K562 (cell line): ENCODE results near the gene LRRC43. TPM values are rescaled to one million over a fixed set of nuclear protein-coding genes. Genes with fewer than 3 reads are reported as not detected.

Experiments used
- ATAC-seq: fragments of 200-7000 bp; cut with Tn5 transposase; 3 replicates; pipeline ENCODE4 v1.9.1; 2020; ENCODE audit warnings: moderate library complexity
- BruUV-seq: library from RNA; stranded (reverse); fragments of 400-500 nt; replicated peaks from 2 replicates; lab custom pipeline; 2021; lab: Mats Ljungman, UMichigan
- CTCF ChIA-PET: fragments of 300-600 bp; formaldehyde crosslinking; extraction: SDS; loops from one replicate; lab custom pipeline; 2021; ENCODE audit warnings: low intra/inter-chr PET ratio; lab: Yijun Ruan, JAX
- POLR2A ChIA-PET: fragments of 300-600, 350-650 bp; sonication (Branson Sonifier 250); formaldehyde crosslinking; extraction: SDS; loops from one replicate; lab custom pipeline; 2021; ENCODE audit warnings: antibody characterized with exemption, inconsistent platforms; lab: Yijun Ruan, JAX
- DNase-seq, 4 experiments: peaks; one replicate each; pipeline versions ENCODE4 v3.0.0 to v3.0.0-alpha.2; 2011 to 2018; ENCODE audit warnings: low spot score in 3 of 4, mixed read lengths in 3 of 4; ENCODE audit errors: extremely low read depth in 1 of 4
- FAIRE-seq: peaks from 2 replicates; lab custom pipeline; 2011; peaks lifted over from hg19 to GRCh38; lab: Jason Lieb, UNC
- H2AFZ ChIP-seq: 2 replicates; pipeline ENCODE4 v1.6.0; 2011; ENCODE audit warnings: low read depth, low read length, control low read depth, inconsistent platforms
- H3K27ac ChIP-seq: fragments of 200-600 bp; 3 replicates; pipeline ENCODE4 v1.8.0; 2011; ENCODE audit warnings: low read depth, mild to moderate bottlenecking, control low read depth, inconsistent platforms, low read length, moderate library complexity, mixed read lengths; ENCODE audit errors: extremely low read depth
- H3K27me3 ChIP-seq, 2 experiments: fragments of 300-600 bp in 1 of 2; 2 replicates in 1 of 2; 3 replicates in 1 of 2; pipeline versions ENCODE4 v1.6.0 to v1.8.0; 2011; ENCODE audit warnings: inconsistent platforms in 2 of 2, low read length in 2 of 2, mild to moderate bottlenecking in 1 of 2, mixed read lengths in 1 of 2, moderate library complexity in 1 of 2; ENCODE audit not compliant: control insufficient read depth in 2 of 2, insufficient read depth in 2 of 2
- H3K36me3 ChIP-seq: fragments of 300-600 bp; 3 replicates; pipeline ENCODE4 v1.8.0; 2011; ENCODE audit warnings: mild to moderate bottlenecking, low read length, inconsistent platforms; ENCODE audit not compliant: control insufficient read depth, insufficient read depth
- H3K4me1 ChIP-seq, 2 experiments: fragments of 200-600 bp in 1 of 2; replicated peaks in 1 of 2; 2 replicates in 1 of 2; 3 replicates in 1 of 2; pipeline versions ENCODE4 v1.5.1 to v1.8.0; 2011; ENCODE audit warnings: inconsistent platforms in 2 of 2, low read length in 2 of 2, mild to moderate bottlenecking in 1 of 2, mixed read lengths in 1 of 2, moderate library complexity in 1 of 2; ENCODE audit not compliant: control insufficient read depth in 2 of 2, insufficient read depth in 2 of 2
- H3K4me2 ChIP-seq: 2 replicates; pipeline ENCODE4 v1.6.1; 2011; ENCODE audit warnings: low read length, control low read depth, inconsistent platforms, mixed read lengths; ENCODE audit not compliant: insufficient read depth
- H3K4me3 ChIP-seq: fragments of 200-600 bp; sonication (generic), shearing (Covaris generic); 2 replicates; pipeline ENCODE4 v1.5.1; 2016; ENCODE audit warnings: control low read depth, inconsistent platforms
- H3K79me2 ChIP-seq: fragments of 200-600 bp; 3 replicates; pipeline ENCODE4 v1.8.0; 2011; ENCODE audit warnings: low read length, inconsistent platforms; ENCODE audit not compliant: control insufficient read depth, insufficient read depth
- H3K9ac ChIP-seq, 2 experiments: 2 replicates each; pipeline versions ENCODE4 v1.6.0 to v1.6.1; 2011; ENCODE audit warnings: low read depth in 2 of 2, low read length in 2 of 2, control low read depth in 1 of 2, inconsistent platforms in 1 of 2, mild to moderate bottlenecking in 1 of 2, mixed read lengths in 1 of 2; ENCODE audit not compliant: insufficient read depth in 1 of 2
- H3K9me1 ChIP-seq: one replicate; pipeline ENCODE4 v1.6.0; 2011; ENCODE audit warnings: inconsistent platforms, mild to moderate bottlenecking, low read length, moderate library complexity; ENCODE audit not compliant: control insufficient read depth, insufficient read depth
- H3K9me3 ChIP-seq: replicated peaks from 2 replicates; pipeline ENCODE4 v1.5.1; 2011; ENCODE audit warnings: low read depth, low read length, inconsistent platforms; ENCODE audit not compliant: control insufficient read depth, insufficient read depth
- H4K20me1 ChIP-seq: replicated peaks from 2 replicates; pipeline ENCODE4 v1.6.1; 2011; ENCODE audit warnings: low read length, inconsistent platforms, mixed read lengths; ENCODE audit not compliant: control insufficient read depth, insufficient read depth
- CBX3 ChIP-seq, 2 experiments: IDR thresholded peaks; 1 replicate in 1 of 2; 2 replicates in 1 of 2; pipeline ENCODE4 v1.6.1; 2012; ENCODE audit warnings: inconsistent platforms in 2 of 2, low read length in 2 of 2, borderline replicate concordance in 1 of 2, control low read depth in 1 of 2
- FOXA1 ChIP-seq: fragments of 450-650 bp; IDR thresholded peaks from 2 replicates; pipeline ENCODE4 v1.6.1; 2016; ENCODE audit warnings: mild to moderate bottlenecking, borderline replicate concordance
- GABPB2 ChIP-seq: fragments of 250-450 bp; sonication (Bioruptor Pico); conservative IDR thresholded peaks from 2 replicates; pipeline ENCODE4 v1.5.1; 2021; ENCODE audit warnings: mild to moderate bottlenecking
- NCOR1 ChIP-seq: fragments of 450-650 bp; IDR thresholded peaks from 2 replicates; pipeline ENCODE4 v1.6.1; 2016; ENCODE audit warnings: mild to moderate bottlenecking, moderate library complexity
- NR2C1 ChIP-seq, 2 experiments: fragments of 450-650 bp; IDR thresholded peaks; 2 replicates each; pipeline ENCODE4 v1.6.1; 2017; ENCODE audit warnings: mild to moderate bottlenecking in 2 of 2, antibody characterized with exemption in 1 of 2, inconsistent platforms in 1 of 2, missing compliant biosample characterization in 1 of 2, missing genetic modification characterization in 1 of 2
- PHB ChIP-seq: fragments of 250-450 bp; sonication (Bioruptor Pico); IDR thresholded peaks from 2 replicates; pipeline ENCODE4 v1.5.0; 2021
- POLR2G ChIP-seq: fragments of 200-400 bp; formaldehyde crosslinking; IDR thresholded peaks from 2 replicates; pipeline ENCODE4 v1.6.1; 2017; ENCODE audit warnings: low read depth, mild to moderate bottlenecking, antibody characterized with exemption, low read length, moderate library complexity
- RAD21 ChIP-seq, 2 experiments: fragments of 250-450 bp in 1 of 2; fragments of 450-650 bp in 1 of 2; sonication (Bioruptor Pico) in 1 of 2; formaldehyde crosslinking in 1 of 2; IDR thresholded peaks in 1 of 2; conservative IDR thresholded peaks in 1 of 2; 2 replicates each; pipeline versions ENCODE4 v1.4.0 to v1.8.0; 2020 to 2022; ENCODE audit warnings: mild to moderate bottlenecking in 2 of 2, moderate library complexity in 1 of 2
- SMC3 ChIP-seq: conservative IDR thresholded peaks from 2 replicates; pipeline ENCODE4 v1.6.1; 2011; ENCODE audit warnings: low read depth, low read length, improper control_type of control experiment; ENCODE audit not compliant: insufficient read depth
- TCF15 ChIP-seq: fragments of 250-450 bp; sonication (Bioruptor Pico); IDR thresholded peaks from 2 replicates; pipeline ENCODE4 v1.8.0; 2022; ENCODE audit warnings: moderate library complexity, mild to moderate bottlenecking, inconsistent platforms
- ZNF263 ChIP-seq: sonication (generic); formaldehyde crosslinking; IDR thresholded peaks from 2 replicates; pipeline ENCODE4 v1.8.0; 2022; ENCODE audit warnings: mild to moderate bottlenecking, missing genetic modification reagents, borderline replicate concordance
- WGBS: fragments of 100-300 bp; shearing (Covaris generic); methylation state at CpG from one replicate; pipeline ENCODE4 v1.1.6; 2016; ENCODE audit warnings: low coverage, mixed read lengths; ENCODE audit not compliant: insufficient coverage; ENCODE audit errors: missing lambda C conversion rate; 5-methylcytosine and 5-hydroxymethylcytosine counted together
- in situ Hi-C: fragments of 300-500 bp; cut with MboI; formaldehyde crosslinking; loops from 4 replicates; pipeline ENCODE4 v1.15.0; 2018; ENCODE audit warnings: inconsistent platforms, mixed read lengths
- intact Hi-C: fragments of 100-400 bp; cut with micrococcal nuclease; formaldehyde crosslinking; loops from 2 replicates; pipeline ENCODE4 v1.14.2; 2022
- polyA plus RNA-seq, 8 experiments: library from polyadenylated mRNA; depleted of rRNA in 4 of 8; stranded (reverse) in 5 of 8; unstranded in 3 of 8; fragments of >200 nt; fragmentation: Nextera tagmentation in 2 of 8; fragmentation: Illumina TruSeq in 1 of 8; extraction: Ambion mirVana in 2 of 8; extraction: Trizol in 1 of 8; gene quantifications; 2 replicates each; pipeline versions ENCODE4 v1.2.1 to v1.2.3, GENCODE V29; 2011 to 2014; ENCODE audit warnings: inconsistent platforms in 1 of 8, missing spikeins in 1 of 8
- total RNA-seq, 7 experiments: library from RNA; depleted of rRNA in 6 of 7; stranded (reverse); fragments of >200 nt in 6 of 7; fragmentation: Illumina TruSeq in 2 of 7; extraction: Trizol in 2 of 7; gene quantifications; 2 replicates each; pipeline versions ENCODE4 v1.2.1 to v1.2.3, GENCODE V29; 2011 to 2021; ENCODE audit warnings: low replicate concordance in 1 of 7
- TF ChIP-seq, protein P1 (sequence below), 3 experiments: IDR thresholded peaks in 2 of 3; conservative IDR thresholded peaks in 1 of 3; 2 replicates each; pipeline ENCODE4 v1.5.1; 2011 to 2012; ENCODE audit warnings: low read length in 3 of 3, mild to moderate bottlenecking in 3 of 3, control low read depth in 2 of 3, improper control_type of control experiment in 1 of 3, inconsistent platforms in 1 of 3, low read depth in 1 of 3, mixed read lengths in 1 of 3, moderate library complexity in 1 of 3; ENCODE audit not compliant: insufficient read depth in 2 of 3

The LRRC43 gene
- total and polyA plus RNA-seq, 9 of the 15 experiments (the other 6 are each of a cell fraction or from before 2014, with no cell fraction given) = 0.19 TPM; not detected in 8

DNA sequence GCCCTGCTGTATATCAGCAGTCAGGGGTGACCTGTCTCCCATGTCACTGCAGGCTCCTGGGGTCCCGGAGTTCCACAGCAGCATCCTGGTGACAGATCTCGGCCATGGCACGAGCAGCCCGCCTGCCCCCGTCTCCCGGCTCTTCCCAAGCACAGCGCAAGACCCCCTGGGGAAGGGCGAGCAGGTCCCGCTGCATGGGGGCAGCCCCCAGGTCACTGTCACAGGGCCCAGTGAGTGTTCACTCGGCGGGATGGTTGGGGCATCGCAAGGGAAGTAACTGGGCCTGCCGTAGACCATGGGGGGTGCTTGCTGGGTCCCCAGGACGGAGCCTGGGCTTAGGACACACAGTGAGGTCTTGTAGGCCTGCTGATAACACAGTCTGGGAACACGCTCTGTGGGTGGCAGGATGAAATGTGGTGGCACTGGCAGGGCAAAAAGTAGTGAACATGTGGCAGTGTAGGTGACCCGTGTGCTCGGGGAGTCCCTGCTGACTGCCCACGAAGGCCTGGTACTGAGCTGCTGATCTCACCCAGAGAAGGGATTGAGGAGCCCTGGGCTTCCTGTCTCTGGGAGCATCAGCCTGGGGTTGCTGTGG lies 47.4 kb upstream of the LRRC43 start (continued):
- TF ChIP-seq NR2C1 (IDR thresholded peaks at IDR 0.05) (no peak), NR2C1 (tag; IDR thresholded peaks at IDR 0.05) (no peak)

GRCh38 chr12:122137229-122137628 lies 45.7 kb upstream of the LRRC43 start:
- Histone ChIP-seq H4K20me1 (0 out of 2 replicates have a peak, but pooled peaks cover 4% of the 10 kb centered on the region), H3K27me3 (no peaks in the 10 kb centered on the region), H3K4me3 (no peak overlapping the region), H3K36me3 (peaks cover 88% of the 10 kb centered on the region), H3K9ac (0 out of 4 replicates have a peak overlapping the region, but pooled peaks of 1 of the 2 experiments have one; percentile 1), H2AFZ (no peak overlapping the region), H3K27ac (no peak overlapping the region), H3K4me2 (no peak overlapping the region), H3K79me2 (no peaks in the 10 kb centered on the region), H3K9me1 (no peaks in the 10 kb centered on the region), H3K4me1 (peaks cover 0 to 22% of the 10 kb centered on the region in 2 experiments; a peak in 1 of 5 replicates), H3K9me3 (no peaks in the 10 kb centered on the region)
- POLR2A ChIA-PET = interaction anchor here (1.3 kb wide), 2 partner anchors 11 to 41 kb away, joined by 3 to 7 read pairs; no protein-coding TSS in a partner anchor
- in situ Hi-C loops (no loop called here), intact Hi-C loops (no loop called here)
- BruUV-seq = no TSS peak
- TF ChIP-seq SMC3 = peak; percentile 31; the same call in 1 of the 2 replicates
- no peak for TF ChIP-seq TCF15 (CRISPR knock-in tag)
- no peak for TF ChIP-seq ZNF263 (CRISPR knock-in tag)
- no peak for TF ChIP-seq PHB
- TF ChIP-seq CBX3 (IDR thresholded peaks at IDR 0.05; ENCODE audit: borderline replicate concordance in 1 of 2, low read length in 2 of 2) = no peak
- no peak for TF ChIP-seq NCOR1
- no peak for TF ChIP-seq GABPB2 (CRISPR knock-in tag)
- TF ChIP-seq, protein P1, sequence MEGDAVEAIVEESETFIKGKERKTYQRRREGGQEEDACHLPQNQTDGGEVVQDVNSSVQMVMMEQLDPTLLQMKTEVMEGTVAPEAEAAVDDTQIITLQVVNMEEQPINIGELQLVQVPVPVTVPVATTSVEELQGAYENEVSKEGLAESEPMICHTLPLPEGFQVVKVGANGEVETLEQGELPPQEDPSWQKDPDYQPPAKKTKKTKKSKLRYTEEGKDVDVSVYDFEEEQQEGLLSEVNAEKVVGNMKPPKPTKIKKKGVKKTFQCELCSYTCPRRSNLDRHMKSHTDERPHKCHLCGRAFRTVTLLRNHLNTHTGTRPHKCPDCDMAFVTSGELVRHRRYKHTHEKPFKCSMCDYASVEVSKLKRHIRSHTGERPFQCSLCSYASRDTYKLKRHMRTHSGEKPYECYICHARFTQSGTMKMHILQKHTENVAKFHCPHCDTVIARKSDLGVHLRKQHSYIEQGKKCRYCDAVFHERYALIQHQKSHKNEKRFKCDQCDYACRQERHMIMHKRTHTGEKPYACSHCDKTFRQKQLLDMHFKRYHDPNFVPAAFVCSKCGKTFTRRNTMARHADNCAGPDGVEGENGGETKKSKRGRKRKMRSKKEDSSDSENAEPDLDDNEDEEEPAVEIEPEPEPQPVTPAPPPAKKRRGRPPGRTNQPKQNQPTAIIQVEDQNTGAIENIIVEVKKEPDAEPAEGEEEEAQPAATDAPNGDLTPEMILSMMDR (IDR thresholded peaks at IDR 0.05 in 2 of 3, conservative IDR thresholded peaks at IDR 0.05 in 1 of 3; ENCODE audit: insufficient read depth in 2 of 3, low read depth in 1 of 3, low read length in 3 of 3) = peak; percentile 35 to 51 (median 43); a peak in 4 of 6 replicates
- no peak for TF ChIP-seq FOXA1
- no peak for TF ChIP-seq POLR2G
- 0 out of 4 replicates have a peak, but pooled peaks of 1 of the 2 experiments have one; percentile 27 for TF ChIP-seq RAD21 (CRISPR knock-in tag; conservative IDR thresholded peaks at IDR 0.05 in 1 of 2, IDR thresholded peaks at IDR 0.05 in 1 of 2)
- DNase-seq (peak in 3 of 4 experiments; percentile 37 to 52 (median 43)), FAIRE-seq (no peak), ATAC-seq (peak; percentile 78)
- CTCF ChIA-PET = interaction anchor here (0.6 kb wide), 1 partner anchor 83 kb away, joined by 3 read pairs; no protein-coding TSS in a partner anchor
- WGBS = 73% methylated on average over 9 of the region's 10 CpGs
